GM12878 (cell line): Measurements from ENCODE around the gene MTHFD1L. TPM values are rescaled to one million over a fixed set of nuclear protein-coding genes. Genes with fewer than 3 reads are reported as not detected.
A peak's percentile ranks its signal among the peaks of the same experiment; 100 is the strongest.

ENCODE experiments used
- ATAC-seq: fragments of 200-7000 bp; cut with Tn5 transposase; 3 replicates; pipeline ENCODE4 v1.9.1; 2020; ENCODE audit warnings: mild to moderate bottlenecking, moderate library complexity
- BruUV-seq: library from RNA; stranded (reverse); fragments of 400-500 nt; replicated peaks from 2 replicates; lab custom pipeline; 2021; lab: Mats Ljungman, UMichigan
- CTCF ChIA-PET: fragments of 300-600 bp; sonication (Branson Sonifier 250); formaldehyde crosslinking; extraction: SDS; loops from one replicate; lab custom pipeline; 2021; ENCODE audit warnings: inconsistent platforms; lab: Yijun Ruan, JAX
- POLR2A ChIA-PET: fragments of 350-600 bp; formaldehyde crosslinking; extraction: SDS; loops from one replicate; lab custom pipeline; 2021; ENCODE audit warnings: inconsistent platforms; lab: Charles Lee
- RAD21 ChIA-PET: fragments of 300-600 bp; sonication (Branson Sonifier 250); formaldehyde crosslinking; loops from one replicate; lab custom pipeline; 2023; ENCODE audit warnings: antibody characterized with exemption; ENCODE audit not compliant: unreplicated experiment; lab: Charles Lee
- SMC1A ChIA-PET: fragments of 300-600 bp; sonication (Branson Sonifier 250); formaldehyde crosslinking; loops from one replicate; lab custom pipeline; 2023; ENCODE audit not compliant: unreplicated experiment, uncharacterized antibody; lab: Charles Lee
- DNase-seq: peaks from one replicate; pipeline ENCODE4 v3.0.0-alpha.2; 2011; ENCODE audit warnings: low read depth, low spot score
- FAIRE-seq: peaks from 3 replicates; lab custom pipeline; 2011; peaks lifted over from hg19 to GRCh38; lab: Jason Lieb, UNC
- H2AFZ ChIP-seq: 2 replicates; pipeline ENCODE4 v1.6.0; 2011; ENCODE audit warnings: low read depth, low read length, control low read depth; ENCODE audit not compliant: control insufficient read depth
- H3K27ac ChIP-seq: 2 replicates; pipeline ENCODE4 v1.5.1; 2011; ENCODE audit warnings: control low read depth; ENCODE audit not compliant: control insufficient read depth, insufficient read depth
- H3K27me3 ChIP-seq, 2 experiments: replicated peaks in 1 of 2; 2 replicates each; pipeline versions ENCODE4 v1.6.0 to v1.6.1; 2011; ENCODE audit warnings: low read length in 1 of 2; ENCODE audit not compliant: control insufficient read depth in 2 of 2, insufficient read depth in 2 of 2
- H3K36me3 ChIP-seq, 2 experiments: 2 replicates each; pipeline ENCODE4 v1.5.1; 2011; ENCODE audit warnings: low read length in 1 of 2; ENCODE audit not compliant: control insufficient read depth in 2 of 2, insufficient read depth in 2 of 2
- H3K4me1 ChIP-seq: 2 replicates; pipeline ENCODE4 v1.6.1; 2011; ENCODE audit warnings: mild to moderate bottlenecking, low read length, moderate library complexity, mixed read lengths; ENCODE audit not compliant: control insufficient read depth, insufficient read depth
- H3K4me2 ChIP-seq: 2 replicates; pipeline ENCODE4 v1.6.0; 2011; ENCODE audit warnings: control low read depth; ENCODE audit not compliant: control insufficient read depth, insufficient read depth
- H3K4me3 ChIP-seq: fragments of 200-600 bp; sonication (generic); 2 replicates; pipeline ENCODE4 v1.5.1; 2016
- H3K79me2 ChIP-seq: 2 replicates; pipeline ENCODE4 v1.6.0; 2011; ENCODE audit warnings: low read length; ENCODE audit not compliant: control insufficient read depth, insufficient read depth
- H3K9ac ChIP-seq: 2 replicates; pipeline ENCODE4 v1.8.0; 2011; ENCODE audit warnings: low read length, control low read depth, mixed read lengths; ENCODE audit not compliant: control insufficient read depth, insufficient read depth
- H3K9me3 ChIP-seq: replicated peaks from 3 replicates; pipeline ENCODE4 v1.5.1; 2011; ENCODE audit warnings: mild to moderate bottlenecking, low read length; ENCODE audit not compliant: control insufficient read depth, insufficient read depth
- H4K20me1 ChIP-seq: 2 replicates; pipeline ENCODE4 v1.6.0; 2011; ENCODE audit not compliant: control insufficient read depth, insufficient read depth
- ATF7 ChIP-seq: fragments of 450-650 bp; IDR thresholded peaks from 2 replicates; pipeline ENCODE4 v1.6.1; 2016; ENCODE audit warnings: low read depth, mild to moderate bottlenecking
- CEBPB ChIP-seq, 2 experiments: fragments of 150-350 bp in 1 of 2; IDR thresholded peaks; 2 replicates each; pipeline ENCODE4 v1.6.1; 2012 to 2014; ENCODE audit warnings: low read depth in 2 of 2, low read length in 2 of 2, borderline replicate concordance in 1 of 2, inconsistent platforms in 1 of 2
- JUNB ChIP-seq: IDR thresholded peaks from 2 replicates; pipeline ENCODE4 v1.6.1; 2016; ENCODE audit warnings: antibody characterized with exemption, mild to moderate bottlenecking
- MYC ChIP-seq: IDR thresholded peaks from 2 replicates; pipeline ENCODE4 v1.6.1; 2011; ENCODE audit warnings: mild to moderate bottlenecking, low read length, moderate library complexity, inconsistent platforms; ENCODE audit not compliant: insufficient read depth, insufficient replicate concordance, insufficient read length, severe bottlenecking
- POLR2A ChIP-seq: IDR thresholded peaks from 2 replicates; pipeline ENCODE4 v1.6.1; 2011; ENCODE audit warnings: low read depth, mild to moderate bottlenecking, low read length
- TBL1XR1 ChIP-seq: IDR thresholded peaks from 2 replicates; pipeline ENCODE4 v1.6.1; 2012; ENCODE audit warnings: low read depth, low read length, improper control_type of control experiment
- ZNF274 ChIP-seq: IDR thresholded peaks from one replicate; pipeline ENCODE4 v1.8.0; 2011; ENCODE audit not compliant: insufficient read length, insufficient read depth
- ZSCAN29 ChIP-seq: fragments of 450-650 bp; IDR thresholded peaks from 2 replicates; pipeline ENCODE4 v1.6.1; 2017; ENCODE audit warnings: mild to moderate bottlenecking, moderate library complexity
- WGBS: methylation state at CpG from one replicate; pipeline ENCODE4 v1.1.6; 2016; ENCODE audit warnings: low lambda C conversion rate; ENCODE audit not compliant: insufficient replicate concordance, insufficient coverage; ENCODE audit errors: missing lambda C conversion rate; 5-methylcytosine and 5-hydroxymethylcytosine counted together
- in situ Hi-C: fragments of 300-500 bp; cut with MboI; formaldehyde crosslinking; loops from 9 replicates; pipeline ENCODE4 v1.14.3; 2018; ENCODE audit warnings: mixed read lengths
- intact Hi-C: fragments of 100-400 bp; cut with micrococcal nuclease; formaldehyde crosslinking; loops from one replicate; pipeline ENCODE4 v1.14.2; 2022; ENCODE audit not compliant: unreplicated experiment
- polyA plus RNA-seq, 11 experiments: library from polyadenylated mRNA; depleted of rRNA in 4 of 11; unstranded in 6 of 11; stranded (reverse) in 5 of 11; fragments of >200 nt; fragmentation: Nextera tagmentation in 4 of 11; fragmentation: Illumina TruSeq in 1 of 11; extraction: Ambion mirVana in 4 of 11; extraction: Trizol in 1 of 11; gene quantifications; 1 replicate in 1 of 11; 2 replicates in 10 of 11; pipeline versions ENCODE4 v1.2.1 to v1.2.3, GENCODE V29; 2011 to 2016; ENCODE audit warnings: inconsistent platforms in 2 of 11, missing spikeins in 2 of 11, low read depth in 1 of 11
- total RNA-seq, 4 experiments: library from RNA; depleted of rRNA in 3 of 4; stranded (reverse); fragments of >200 nt in 3 of 4; fragmentation: Illumina TruSeq in 1 of 4; extraction: Trizol in 1 of 4; gene quantifications; 2 replicates each; pipeline versions ENCODE4 v1.2.1 to v1.2.3, GENCODE V29; 2013 to 2021
- TF ChIP-seq, protein P1 (sequence below): fragments of 450-650 bp; IDR thresholded peaks from 2 replicates; pipeline ENCODE4 v1.6.1; 2017; ENCODE audit warnings: mild to moderate bottlenecking, moderate library complexity
- TF ChIP-seq, protein P2 (sequence below): fragments of 450-650 bp; IDR thresholded peaks from 2 replicates; pipeline ENCODE4 v1.6.1; 2017; ENCODE audit warnings: mild to moderate bottlenecking, moderate library complexity
- TF ChIP-seq, protein P3 (sequence below): fragments of 450-650 bp; IDR thresholded peaks from 2 replicates; pipeline ENCODE4 v1.6.1; 2014; ENCODE audit warnings: mild to moderate bottlenecking

Gene MTHFD1L
- total and polyA plus RNA-seq, 10 of the 15 experiments (the other 5 are each of a cell fraction or from before 2014, with no cell fraction given), result 11.7 to 75.5 (median 28.8) TPM

DNA sequence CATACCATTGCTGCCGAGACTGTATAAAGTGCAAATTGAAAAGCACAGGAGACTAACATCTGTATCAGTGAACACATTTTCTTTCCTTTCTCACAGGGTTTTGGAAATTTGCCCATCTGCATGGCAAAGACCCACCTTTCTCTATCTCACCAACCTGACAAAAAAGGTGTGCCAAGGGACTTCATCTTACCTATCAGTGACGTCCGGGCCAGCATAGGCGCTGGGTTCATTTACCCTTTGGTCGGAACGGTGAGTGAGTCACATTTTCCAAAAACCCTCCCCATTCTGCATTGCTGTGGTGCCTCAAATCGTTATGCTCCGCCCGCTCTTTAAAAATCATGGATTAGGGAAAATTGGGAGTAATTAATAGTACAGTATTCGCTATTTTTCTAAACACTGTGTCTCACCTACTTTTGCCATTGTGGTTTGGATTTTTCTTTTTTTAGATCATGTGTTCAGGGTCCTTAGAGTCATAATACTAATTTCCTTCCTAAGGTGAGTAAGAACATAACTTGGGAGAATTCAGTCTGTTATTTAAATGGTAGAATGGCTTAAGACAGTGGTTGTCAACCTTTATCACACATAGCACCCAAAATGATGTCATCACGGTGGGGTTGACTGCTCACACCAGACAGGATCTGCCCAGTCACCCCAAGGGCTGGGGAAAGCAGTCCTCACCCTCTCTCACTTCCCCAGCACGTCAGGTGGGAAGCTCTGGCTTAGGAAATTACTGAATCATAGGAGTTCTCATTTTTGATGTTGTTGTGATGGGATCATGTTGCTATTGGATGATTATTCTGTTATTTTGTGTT, 171.6 kb downstream of the MTHFD1L start:
- TF ChIP-seq ATF7, result 0 out of 2 replicates have a peak, but pooled peaks have one; percentile 28
- TF ChIP-seq, protein P1, sequence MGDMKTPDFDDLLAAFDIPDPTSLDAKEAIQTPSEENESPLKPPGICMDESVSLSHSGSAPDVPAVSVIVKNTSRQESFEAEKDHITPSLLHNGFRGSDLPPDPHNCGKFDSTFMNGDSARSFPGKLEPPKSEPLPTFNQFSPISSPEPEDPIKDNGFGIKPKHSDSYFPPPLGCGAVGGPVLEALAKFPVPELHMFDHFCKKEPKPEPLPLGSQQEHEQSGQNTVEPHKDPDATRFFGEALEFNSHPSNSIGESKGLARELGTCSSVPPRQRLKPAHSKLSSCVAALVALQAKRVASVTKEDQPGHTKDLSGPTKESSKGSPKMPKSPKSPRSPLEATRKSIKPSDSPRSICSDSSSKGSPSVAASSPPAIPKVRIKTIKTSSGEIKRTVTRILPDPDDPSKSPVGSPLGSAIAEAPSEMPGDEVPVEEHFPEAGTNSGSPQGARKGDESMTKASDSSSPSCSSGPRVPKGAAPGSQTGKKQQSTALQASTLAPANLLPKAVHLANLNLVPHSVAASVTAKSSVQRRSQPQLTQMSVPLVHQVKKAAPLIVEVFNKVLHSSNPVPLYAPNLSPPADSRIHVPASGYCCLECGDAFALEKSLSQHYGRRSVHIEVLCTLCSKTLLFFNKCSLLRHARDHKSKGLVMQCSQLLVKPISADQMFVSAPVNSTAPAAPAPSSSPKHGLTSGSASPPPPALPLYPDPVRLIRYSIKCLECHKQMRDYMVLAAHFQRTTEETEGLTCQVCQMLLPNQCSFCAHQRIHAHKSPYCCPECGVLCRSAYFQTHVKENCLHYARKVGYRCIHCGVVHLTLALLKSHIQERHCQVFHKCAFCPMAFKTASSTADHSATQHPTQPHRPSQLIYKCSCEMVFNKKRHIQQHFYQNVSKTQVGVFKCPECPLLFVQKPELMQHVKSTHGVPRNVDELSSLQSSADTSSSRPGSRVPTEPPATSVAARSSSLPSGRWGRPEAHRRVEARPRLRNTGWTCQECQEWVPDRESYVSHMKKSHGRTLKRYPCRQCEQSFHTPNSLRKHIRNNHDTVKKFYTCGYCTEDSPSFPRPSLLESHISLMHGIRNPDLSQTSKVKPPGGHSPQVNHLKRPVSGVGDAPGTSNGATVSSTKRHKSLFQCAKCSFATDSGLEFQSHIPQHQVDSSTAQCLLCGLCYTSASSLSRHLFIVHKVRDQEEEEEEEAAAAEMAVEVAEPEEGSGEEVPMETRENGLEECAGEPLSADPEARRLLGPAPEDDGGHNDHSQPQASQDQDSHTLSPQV, result no peak
- TF ChIP-seq, protein P2, sequence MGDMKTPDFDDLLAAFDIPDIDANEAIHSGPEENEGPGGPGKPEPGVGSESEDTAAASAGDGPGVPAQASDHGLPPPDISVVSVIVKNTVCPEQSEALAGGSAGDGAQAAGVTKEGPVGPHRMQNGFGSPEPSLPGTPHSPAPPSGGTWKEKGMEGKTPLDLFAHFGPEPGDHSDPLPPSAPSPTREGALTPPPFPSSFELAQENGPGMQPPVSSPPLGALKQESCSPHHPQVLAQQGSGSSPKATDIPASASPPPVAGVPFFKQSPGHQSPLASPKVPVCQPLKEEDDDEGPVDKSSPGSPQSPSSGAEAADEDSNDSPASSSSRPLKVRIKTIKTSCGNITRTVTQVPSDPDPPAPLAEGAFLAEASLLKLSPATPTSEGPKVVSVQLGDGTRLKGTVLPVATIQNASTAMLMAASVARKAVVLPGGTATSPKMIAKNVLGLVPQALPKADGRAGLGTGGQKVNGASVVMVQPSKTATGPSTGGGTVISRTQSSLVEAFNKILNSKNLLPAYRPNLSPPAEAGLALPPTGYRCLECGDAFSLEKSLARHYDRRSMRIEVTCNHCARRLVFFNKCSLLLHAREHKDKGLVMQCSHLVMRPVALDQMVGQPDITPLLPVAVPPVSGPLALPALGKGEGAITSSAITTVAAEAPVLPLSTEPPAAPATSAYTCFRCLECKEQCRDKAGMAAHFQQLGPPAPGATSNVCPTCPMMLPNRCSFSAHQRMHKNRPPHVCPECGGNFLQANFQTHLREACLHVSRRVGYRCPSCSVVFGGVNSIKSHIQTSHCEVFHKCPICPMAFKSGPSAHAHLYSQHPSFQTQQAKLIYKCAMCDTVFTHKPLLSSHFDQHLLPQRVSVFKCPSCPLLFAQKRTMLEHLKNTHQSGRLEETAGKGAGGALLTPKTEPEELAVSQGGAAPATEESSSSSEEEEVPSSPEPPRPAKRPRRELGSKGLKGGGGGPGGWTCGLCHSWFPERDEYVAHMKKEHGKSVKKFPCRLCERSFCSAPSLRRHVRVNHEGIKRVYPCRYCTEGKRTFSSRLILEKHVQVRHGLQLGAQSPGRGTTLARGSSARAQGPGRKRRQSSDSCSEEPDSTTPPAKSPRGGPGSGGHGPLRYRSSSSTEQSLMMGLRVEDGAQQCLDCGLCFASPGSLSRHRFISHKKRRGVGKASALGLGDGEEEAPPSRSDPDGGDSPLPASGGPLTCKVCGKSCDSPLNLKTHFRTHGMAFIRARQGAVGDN, result no peak
- no peak for TF ChIP-seq ZSCAN29
- TF ChIP-seq CEBPB (IDR thresholded peaks at IDR 0.05; ENCODE audit: borderline replicate concordance in 1 of 2, low read depth in 2 of 2, low read length in 2 of 2), result no peak
- TF ChIP-seq TBL1XR1, result no peak
- no peak for TF ChIP-seq POLR2A
- TF ChIP-seq JUNB, result peak; percentile 25; the same call in 1 of the 2 replicates
- no peak for TF ChIP-seq ZNF274
- no peak for TF ChIP-seq MYC
- TF ChIP-seq, protein P3, sequence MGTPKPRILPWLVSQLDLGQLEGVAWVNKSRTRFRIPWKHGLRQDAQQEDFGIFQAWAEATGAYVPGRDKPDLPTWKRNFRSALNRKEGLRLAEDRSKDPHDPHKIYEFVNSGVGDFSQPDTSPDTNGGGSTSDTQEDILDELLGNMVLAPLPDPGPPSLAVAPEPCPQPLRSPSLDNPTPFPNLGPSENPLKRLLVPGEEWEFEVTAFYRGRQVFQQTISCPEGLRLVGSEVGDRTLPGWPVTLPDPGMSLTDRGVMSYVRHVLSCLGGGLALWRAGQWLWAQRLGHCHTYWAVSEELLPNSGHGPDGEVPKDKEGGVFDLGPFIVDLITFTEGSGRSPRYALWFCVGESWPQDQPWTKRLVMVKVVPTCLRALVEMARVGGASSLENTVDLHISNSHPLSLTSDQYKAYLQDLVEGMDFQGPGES, result no peak
- Histone ChIP-seq H2AFZ (no peak overlapping the region), H3K9me3 (no peaks in the 10 kb centered on the region), H3K4me3 (no peak overlapping the region), H3K9ac (no peak overlapping the region), H3K27ac (no peak overlapping the region), H3K4me2 (no peak overlapping the region), H3K4me1 (no peaks in the 10 kb centered on the region), H3K79me2 (no peaks in the 10 kb centered on the region), H4K20me1 (no peaks in the 10 kb centered on the region), H3K27me3 (no peaks in the 10 kb centered on the region), H3K36me3 (peaks cover 4% of the 10 kb centered on the region in 2 experiments; a peak in 2 of 4 replicates)
- ChIA-PET RAD21 (no interaction called here), POLR2A (no interaction called here), CTCF (interaction anchor here (1.2 to 1.4 kb wide), 2 partner anchors 22 to 287 kb away, joined by 3 read pairs; no protein-coding TSS in a partner anchor), SMC1A (no interaction called here)
- in situ Hi-C loops, result no loop called here
- 80% methylated on average over 12 of the region's 12 CpGs for WGBS
- no peak for DNase-seq
- intact Hi-C loops, result no loop called here
- no peak for FAIRE-seq
- no peak for ATAC-seq
- BruUV-seq, result no TSS peak
